ENCODE data around the gene PCDH15. TPM values are rescaled to one million over a fixed set of nuclear protein-coding genes. Genes with fewer than 3 reads are reported as not detected.
"Not testable (repeated sequence)": the region's sequence is repeated elsewhere in the genome, so short reads cannot be mapped to it uniquely, and the experiment has no call there.

Gene PCDH15
- total and polyA plus RNA-seq, 3 donors from 2014 or later: 1.7 to 3.2 (median 2.8) TPM

- 84 to 95% methylated on average over 2 to 4 of the region's 4 CpGs for WGBS, 2 donors
- Histone ChIP-seq H3K27me3 (no peaks in the 10 kb centered on the region), H3K4me3 (no peak overlapping the region), H3K36me3 (ENCODE audit: low read depth, missing control alignments) (no peaks in the 10 kb centered on the region), H3K9me3 (no peaks in the 10 kb centered on the region), H3K4me1 (no peaks in the 10 kb centered on the region), H3K27ac (no peak overlapping the region)
- no peak for DNase-seq
- intact Hi-C loops (cut with DNase I; ENCODE audit: low total_unique reads): no loop called here
- TF ChIP-seq POLR2A (IDR thresholded peaks at IDR 0.05) (no peak), CTCF (IDR thresholded peaks at IDR 0.05) (no peak)
Measured at GRCh38 chr10:53952698-53953630, 848.1 kb downstream of the PCDH15 start.

GRCh38 chr10:53939654-53940053, 861.4 kb downstream of the PCDH15 start:
- Histone ChIP-seq H3K27me3 (no peaks in the 10 kb centered on the region), H3K4me1 (no peaks in the 10 kb centered on the region), H3K9me3 (no peaks in the 10 kb centered on the region), H3K27ac (no peak overlapping the region), H3K36me3 (ENCODE audit: low read depth, missing control alignments) (no peaks in the 10 kb centered on the region), H3K4me3 (no peak overlapping the region)
- intact Hi-C loops (cut with DNase I; ENCODE audit: low total_unique reads): no loop called here
- TF ChIP-seq CTCF (IDR thresholded peaks at IDR 0.05): no peak
- TF ChIP-seq POLR2A (IDR thresholded peaks at IDR 0.05): no peak
- WGBS, 2 donors: 92 to 96% methylated on average over 5 of the region's 5 CpGs
- DNase-seq: no peak

- intact Hi-C loops (cut with DNase I; ENCODE audit: low total_unique reads): no loop called here
- WGBS, 2 donors: 49 to 65% methylated on average over 3 of the region's 3 CpGs
- Histone ChIP-seq H3K36me3 (ENCODE audit: low read depth, missing control alignments) (no peaks in the 10 kb centered on the region), H3K4me3 (no peak overlapping the region), H3K4me1 (no peaks in the 10 kb centered on the region), H3K9me3 (no peaks in the 10 kb centered on the region), H3K27me3 (no peaks in the 10 kb centered on the region), H3K27ac (no peak overlapping the region)
- TF ChIP-seq POLR2A (IDR thresholded peaks at IDR 0.05) (no peak), CTCF (IDR thresholded peaks at IDR 0.05) (no peak)
- DNase-seq: no peak
Measured at GRCh38 chr10:53930648-53931047, 870.4 kb downstream of the PCDH15 start.

- H3K27ac ChIP-seq; H3K27me3 ChIP-seq; H3K36me3 ChIP-seq (ENCODE audit: low read depth, missing control alignments); intact Hi-C loops (cut with DNase I; ENCODE audit: low total_unique reads); H3K9me3 ChIP-seq; H3K4me1 ChIP-seq: not testable (repeated sequence)
- WGBS, 2 donors: 83 to 86% methylated on average over 23 to 28 of the region's 34 CpGs
- peak overlapping the region in 1 of 2 donors; percentile 44 for H3K4me3 ChIP-seq
- DNase-seq: peak; percentile 15
Measured at GRCh38 chr10:53924051-53924700, 876.9 kb downstream of the PCDH15 start.

- no peaks in the 10 kb centered on the region for H3K4me1 ChIP-seq
- 83 to 84% methylated on average over 4 of the region's 4 CpGs for WGBS, 2 donors
- no peak for DNase-seq
- TF ChIP-seq POLR2A (IDR thresholded peaks at IDR 0.05): no peak
- TF ChIP-seq CTCF (IDR thresholded peaks at IDR 0.05): no peak
- H3K36me3 ChIP-seq (ENCODE audit: low read depth, missing control alignments): no peaks in the 10 kb centered on the region
- no peak overlapping the region for H3K4me3 ChIP-seq
- H3K27ac ChIP-seq: no peak overlapping the region
- intact Hi-C loops (cut with DNase I; ENCODE audit: low total_unique reads): no loop called here
- H3K27me3 ChIP-seq: no peaks in the 10 kb centered on the region
- no peaks in the 10 kb centered on the region for H3K9me3 ChIP-seq
Measured at GRCh38 chr10:53918755-53919154, 882.3 kb downstream of the PCDH15 start.

Data from testis (tissue), 3 donors.